ENCODE results near the gene CLDND1. TPM values are rescaled to one million over a fixed set of nuclear protein-coding genes. Genes with fewer than 3 reads are reported as not detected.

The CLDND1 gene
- total and polyA plus RNA-seq, 2 experiments from 2014 or later, result 70.1 to 89.2 TPM

GRCh38 chr3:98555025-98555379 is 32.3 kb upstream of the CLDND1 start:
- Histone ChIP-seq H3K4me3 (no peak overlapping the region), H3K9me3 (ENCODE audit: low read depth) (no peaks in the 10 kb centered on the region), H3K4me1 (ENCODE audit: insufficient read depth) (peaks cover 6% of the 10 kb centered on the region), H3K27ac (no peak overlapping the region), H3K79me2 (no peaks in the 10 kb centered on the region), H3K4me2 (no peak overlapping the region), H2AFZ (no peak overlapping the region), H3K9me2 (replicated peaks; ENCODE audit: insufficient read depth) (no peaks in the 10 kb centered on the region), H3K27me3 (no peaks in the 10 kb centered on the region), H4K20me1 (ENCODE audit: insufficient read depth, poor library complexity, severe bottlenecking) (no peaks in the 10 kb centered on the region), H3K36me3 (replicated peaks; ENCODE audit: insufficient read depth, low read depth) (no peaks in the 10 kb centered on the region)
- DNase-seq (ENCODE audit: low spot score), result no peak
- TF ChIP-seq EZH2phosphoT487 (IDR thresholded peaks at IDR 0.05; ENCODE audit: low read depth, severe bottlenecking, unreplicated experiment) (no peak), EZH2 (IDR thresholded peaks at IDR 0.05; ENCODE audit: borderline replicate concordance) (no peak), CTCF (IDR thresholded peaks at IDR 0.05; ENCODE audit: poor library complexity) (no peak)
- 67% methylated on average over 4 of the region's 4 CpGs for WGBS (ENCODE audit: low lambda C conversion rate, missing lambda C conversion rate)

- peaks cover 6% of the 10 kb centered on the region for H3K4me1 ChIP-seq (ENCODE audit: insufficient read depth)
- TF ChIP-seq EZH2 (IDR thresholded peaks at IDR 0.05; ENCODE audit: borderline replicate concordance) (no peak), EZH2phosphoT487 (IDR thresholded peaks at IDR 0.05; ENCODE audit: low read depth, severe bottlenecking, unreplicated experiment) (no peak), CTCF (IDR thresholded peaks at IDR 0.05; ENCODE audit: poor library complexity) (no peak)
- no peaks in the 10 kb centered on the region for H3K9me3 ChIP-seq (ENCODE audit: low read depth)
- no peak overlapping the region for H3K27ac ChIP-seq
- no peak overlapping the region for H2AFZ ChIP-seq
- H3K4me2 ChIP-seq, result no peak overlapping the region
- H3K9me2 ChIP-seq (replicated peaks; ENCODE audit: insufficient read depth), result no peaks in the 10 kb centered on the region
- no peaks in the 10 kb centered on the region for H4K20me1 ChIP-seq (ENCODE audit: insufficient read depth, poor library complexity, severe bottlenecking)
- no peaks in the 10 kb centered on the region for H3K27me3 ChIP-seq
- H3K36me3 ChIP-seq (replicated peaks; ENCODE audit: insufficient read depth, low read depth), result no peaks in the 10 kb centered on the region
- DNase-seq (ENCODE audit: low spot score), result no peak
- no peak overlapping the region for H3K4me3 ChIP-seq
- WGBS (ENCODE audit: low lambda C conversion rate, missing lambda C conversion rate), result 91% methylated on average over 2 of the region's 2 CpGs
- no peaks in the 10 kb centered on the region for H3K79me2 ChIP-seq
Observed at GRCh38 chr3:98554580-98554979, 31.9 kb upstream of the CLDND1 start.

GRCh38 chr3:98553753-98554152 is 31.1 kb upstream of the CLDND1 start:
- Histone ChIP-seq H3K27ac (no peak overlapping the region), H3K79me2 (no peaks in the 10 kb centered on the region), H3K9me2 (replicated peaks; ENCODE audit: insufficient read depth) (no peaks in the 10 kb centered on the region), H3K4me1 (ENCODE audit: insufficient read depth) (peaks cover 6% of the 10 kb centered on the region), H3K4me2 (no peak overlapping the region), H3K9me3 (ENCODE audit: low read depth) (no peaks in the 10 kb centered on the region), H3K36me3 (replicated peaks; ENCODE audit: insufficient read depth, low read depth) (no peaks in the 10 kb centered on the region), H2AFZ (no peak overlapping the region), H3K4me3 (no peak overlapping the region), H3K27me3 (no peaks in the 10 kb centered on the region), H4K20me1 (ENCODE audit: insufficient read depth, poor library complexity, severe bottlenecking) (no peaks in the 10 kb centered on the region)
- DNase-seq (ENCODE audit: low spot score), result no peak
- WGBS (ENCODE audit: low lambda C conversion rate, missing lambda C conversion rate), result 92% methylated on average over 2 of the region's 2 CpGs
- no peak for TF ChIP-seq CTCF (IDR thresholded peaks at IDR 0.05; ENCODE audit: poor library complexity)
- TF ChIP-seq EZH2 (IDR thresholded peaks at IDR 0.05; ENCODE audit: borderline replicate concordance), result no peak
- TF ChIP-seq EZH2phosphoT487 (IDR thresholded peaks at IDR 0.05; ENCODE audit: low read depth, severe bottlenecking, unreplicated experiment), result no peak

- H3K27me3 ChIP-seq, result no peaks in the 10 kb centered on the region
- WGBS (ENCODE audit: low lambda C conversion rate, missing lambda C conversion rate), result 84% methylated on average over 6 of the region's 6 CpGs
- no peak overlapping the region for H2AFZ ChIP-seq
- H3K9me2 ChIP-seq (replicated peaks; ENCODE audit: insufficient read depth), result no peaks in the 10 kb centered on the region
- H3K79me2 ChIP-seq, result no peaks in the 10 kb centered on the region
- H3K36me3 ChIP-seq (replicated peaks; ENCODE audit: insufficient read depth, low read depth), result no peaks in the 10 kb centered on the region
- no peaks in the 10 kb centered on the region for H3K9me3 ChIP-seq (ENCODE audit: low read depth)
- no peak for TF ChIP-seq EZH2phosphoT487 (IDR thresholded peaks at IDR 0.05; ENCODE audit: low read depth, severe bottlenecking, unreplicated experiment)
- TF ChIP-seq EZH2 (IDR thresholded peaks at IDR 0.05; ENCODE audit: borderline replicate concordance), result no peak
- H4K20me1 ChIP-seq (ENCODE audit: insufficient read depth, poor library complexity, severe bottlenecking), result no peaks in the 10 kb centered on the region
- peaks cover 6% of the 10 kb centered on the region for H3K4me1 ChIP-seq (ENCODE audit: insufficient read depth)
- no peak overlapping the region for H3K27ac ChIP-seq
- no peak for DNase-seq (ENCODE audit: low spot score)
- no peak overlapping the region for H3K4me2 ChIP-seq
- H3K4me3 ChIP-seq, result no peak overlapping the region
Observed at GRCh38 chr3:98553021-98553563, 30.4 kb upstream of the CLDND1 start.

Data from hepatocyte (in vitro differentiated cells).